ENCODE measurements around the gene MPG.
A peak's percentile ranks its signal among the peaks of the same experiment; 100 is the strongest.

MPG gene

DNA sequence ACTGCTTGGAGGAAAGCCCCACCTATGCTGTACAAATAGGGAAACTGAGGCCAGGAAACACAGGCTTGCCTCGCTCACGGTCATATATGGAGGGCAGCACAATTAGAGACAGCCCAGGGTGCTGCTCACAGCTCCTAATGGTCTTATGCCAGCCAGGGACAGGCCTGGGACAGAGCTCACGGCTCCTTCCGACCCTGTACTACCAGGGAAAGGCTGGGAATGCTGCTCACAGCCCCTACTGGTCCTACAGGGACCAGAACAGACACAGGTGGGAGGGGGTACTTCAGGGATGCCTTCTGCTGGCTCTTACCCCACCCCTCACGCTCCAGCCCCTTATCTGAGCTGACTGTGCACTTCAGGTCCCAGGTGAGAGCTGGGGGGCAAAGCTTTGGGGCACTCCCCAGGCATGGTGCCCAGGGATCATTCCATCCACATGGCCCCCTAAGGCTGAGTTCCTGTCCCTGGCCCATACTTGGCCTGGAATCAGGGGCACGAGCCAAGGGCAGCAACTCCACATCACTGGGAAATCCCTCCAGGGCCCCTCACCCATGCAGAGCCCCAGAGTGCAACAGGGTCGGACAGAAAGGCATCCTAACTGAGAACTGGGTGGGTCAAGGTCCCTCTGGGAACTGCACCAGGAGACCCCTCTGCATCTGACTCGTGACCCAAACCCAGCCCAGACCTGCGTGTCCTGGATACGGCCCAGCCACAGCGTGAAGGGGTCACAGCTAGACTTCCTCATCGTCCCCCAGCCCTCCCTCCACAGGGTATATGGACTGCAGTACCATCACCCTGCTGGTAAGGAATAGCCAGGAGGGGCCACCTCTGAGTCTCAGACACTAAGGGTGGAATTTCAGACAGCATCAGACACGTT lies 11.5 kb upstream of the MPG start:
- no peak for DNase-seq (ENCODE audit: low read depth in 3 of 3)

DNA sequence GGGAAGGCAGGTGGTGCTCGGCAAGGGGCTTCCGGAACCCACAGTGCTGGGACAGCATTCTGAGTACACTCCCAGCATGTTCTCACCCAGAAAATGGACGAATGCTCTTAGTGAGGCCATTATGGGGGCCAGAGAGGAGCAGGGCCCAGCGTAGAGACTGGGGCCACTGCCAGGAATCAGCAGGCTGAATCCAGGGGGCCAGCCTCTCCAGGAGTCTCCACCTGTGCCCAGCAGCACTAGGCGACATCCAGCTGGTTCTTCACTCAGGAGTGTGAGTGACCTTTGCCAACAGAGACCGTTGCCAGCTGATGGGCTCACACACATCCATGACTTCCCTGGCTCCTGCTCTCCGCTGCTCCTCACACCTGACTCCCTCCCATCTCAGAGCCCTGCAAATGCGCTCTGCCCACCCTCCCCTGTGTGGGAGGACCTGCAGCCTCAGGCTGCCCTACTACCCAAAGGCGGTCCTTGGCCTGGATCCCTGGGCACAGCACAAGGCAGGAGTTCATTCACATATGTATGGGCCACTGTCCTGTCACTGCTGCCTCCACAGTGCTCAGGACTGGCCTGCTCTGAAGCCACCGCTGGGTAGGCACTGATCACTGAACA lies 10.7 kb upstream of the MPG start:
- DNase-seq (ENCODE audit: low read depth in 3 of 3) = no peak

DNA sequence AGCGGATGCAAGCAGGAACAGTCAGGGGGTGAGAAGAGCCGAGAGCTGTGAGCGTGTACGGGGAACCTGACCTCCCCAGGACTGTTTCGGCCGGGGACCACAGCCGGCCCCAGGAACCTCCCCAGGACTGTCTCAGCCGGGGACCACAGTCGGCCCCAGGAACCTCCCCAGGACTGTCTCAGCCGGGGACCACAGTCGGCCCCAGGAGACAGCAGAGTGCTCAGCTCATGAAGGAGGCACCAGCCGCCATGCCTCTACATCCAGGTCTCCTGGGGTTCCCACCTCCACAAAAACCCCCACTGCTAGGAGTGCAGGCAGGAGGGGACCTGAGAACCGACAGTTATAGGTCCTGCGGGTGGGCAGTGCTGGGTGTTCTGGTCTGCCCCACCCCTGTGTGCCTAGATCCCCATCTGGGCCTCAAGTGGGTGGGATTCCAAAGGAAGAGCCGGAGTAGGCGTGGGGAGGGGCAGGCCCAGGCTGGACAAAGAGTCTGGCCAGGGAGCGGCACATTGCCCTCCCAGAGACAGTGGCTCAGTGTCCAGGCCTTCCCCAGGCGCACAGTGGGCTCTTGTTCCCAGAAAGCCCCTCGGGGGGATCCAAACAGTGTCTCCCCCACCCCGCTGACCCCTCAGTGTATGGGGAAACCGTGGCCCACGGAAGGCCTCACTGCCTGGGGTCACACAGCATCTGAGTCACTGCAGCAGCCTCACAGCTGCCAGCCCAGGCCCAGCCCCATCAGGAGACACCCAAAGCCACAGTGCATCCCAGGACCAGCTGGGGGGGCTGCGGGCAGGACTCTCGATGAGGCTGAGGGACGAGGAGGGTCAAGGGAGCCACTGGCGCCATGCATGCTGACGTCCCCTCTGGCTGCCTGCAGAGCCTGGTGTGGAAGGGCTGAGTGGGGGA lies 9.9 kb upstream of the MPG start:
- no peak for DNase-seq (ENCODE audit: low read depth in 3 of 3)

DNA sequence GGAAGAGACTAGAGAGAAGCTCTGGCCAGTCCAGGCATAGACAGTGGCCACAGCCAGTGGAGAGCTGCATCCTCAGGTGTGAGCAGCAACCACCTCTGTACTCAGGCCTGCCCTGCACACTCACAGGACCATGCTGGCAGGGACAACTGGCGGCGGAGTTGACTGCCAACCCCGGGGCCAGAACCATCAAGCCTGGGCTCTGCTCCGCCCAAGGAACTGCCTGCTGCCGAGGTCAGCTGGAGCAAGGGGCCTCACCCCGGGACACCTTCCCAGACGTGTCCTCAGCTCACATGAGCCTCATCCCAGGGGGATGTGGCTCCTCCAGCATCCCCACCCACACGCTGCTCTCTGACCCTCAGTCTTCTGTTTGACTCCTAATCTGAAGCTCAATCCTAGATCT lies 8.8 kb upstream of the MPG start:
- DNase-seq (ENCODE audit: low read depth in 3 of 3) = no peak

DNA sequence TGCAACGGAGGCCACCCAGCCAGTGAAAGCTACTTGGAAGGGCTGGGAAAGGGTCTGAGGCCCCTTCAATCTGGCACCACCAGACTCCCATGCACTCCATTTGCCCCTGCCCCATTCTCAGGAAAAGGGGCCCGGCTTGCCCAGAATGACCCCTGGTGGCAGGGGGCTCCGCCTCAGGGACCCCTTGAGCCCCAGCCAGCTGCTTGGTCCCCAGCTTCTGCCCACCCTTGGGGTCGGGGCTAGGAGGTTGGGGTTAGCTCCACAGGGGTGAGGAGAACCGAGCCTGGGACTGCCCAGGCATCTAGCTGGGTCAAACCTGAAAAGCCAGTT lies 6.8 kb upstream of the MPG start:
- DNase-seq (ENCODE audit: low read depth in 3 of 3) = no peak

DNA sequence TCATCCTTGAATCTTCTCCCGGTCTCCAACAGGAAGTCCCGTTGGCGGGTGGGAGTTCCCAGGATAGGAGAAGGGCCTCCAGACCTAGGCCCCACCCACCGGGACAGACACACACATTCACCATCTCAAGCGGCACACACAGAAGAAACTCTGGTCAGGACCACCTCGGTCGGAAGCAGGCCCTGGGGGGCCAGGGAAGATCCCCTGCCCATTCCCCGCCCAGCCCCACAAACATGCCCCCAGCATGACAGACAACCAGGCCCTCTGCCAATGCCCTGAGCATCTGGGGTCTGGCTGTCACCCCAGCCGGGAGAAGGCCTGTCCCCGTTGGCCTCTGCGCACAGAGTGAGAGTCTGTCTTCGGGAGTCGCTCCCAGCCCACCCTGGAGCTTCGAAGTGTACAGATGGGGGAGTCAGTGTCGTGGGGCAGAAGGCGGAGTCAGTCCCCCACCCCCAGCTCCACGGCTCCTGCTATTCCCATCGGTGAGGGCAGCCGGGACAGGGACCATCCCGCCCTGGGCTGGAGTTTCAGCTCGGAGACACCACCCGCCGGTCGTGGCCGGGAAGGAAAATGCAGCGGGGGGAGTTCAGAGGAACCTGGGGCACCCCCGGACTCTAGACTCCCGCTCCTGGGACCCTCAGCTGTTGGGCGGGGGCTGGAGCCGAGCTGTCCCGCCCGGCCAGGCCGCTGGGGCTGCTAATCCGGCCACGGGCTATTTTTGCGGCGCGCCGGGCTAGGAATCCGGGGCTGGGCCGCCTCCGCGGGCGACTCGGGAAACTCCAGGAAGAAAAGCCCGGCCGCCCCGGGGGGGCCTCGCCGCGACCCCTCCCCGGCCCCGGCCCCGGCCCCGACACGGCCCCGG lies 6.3 kb upstream of the MPG start:
- DNase-seq (ENCODE audit: low read depth in 3 of 3) = no peak

DNA sequence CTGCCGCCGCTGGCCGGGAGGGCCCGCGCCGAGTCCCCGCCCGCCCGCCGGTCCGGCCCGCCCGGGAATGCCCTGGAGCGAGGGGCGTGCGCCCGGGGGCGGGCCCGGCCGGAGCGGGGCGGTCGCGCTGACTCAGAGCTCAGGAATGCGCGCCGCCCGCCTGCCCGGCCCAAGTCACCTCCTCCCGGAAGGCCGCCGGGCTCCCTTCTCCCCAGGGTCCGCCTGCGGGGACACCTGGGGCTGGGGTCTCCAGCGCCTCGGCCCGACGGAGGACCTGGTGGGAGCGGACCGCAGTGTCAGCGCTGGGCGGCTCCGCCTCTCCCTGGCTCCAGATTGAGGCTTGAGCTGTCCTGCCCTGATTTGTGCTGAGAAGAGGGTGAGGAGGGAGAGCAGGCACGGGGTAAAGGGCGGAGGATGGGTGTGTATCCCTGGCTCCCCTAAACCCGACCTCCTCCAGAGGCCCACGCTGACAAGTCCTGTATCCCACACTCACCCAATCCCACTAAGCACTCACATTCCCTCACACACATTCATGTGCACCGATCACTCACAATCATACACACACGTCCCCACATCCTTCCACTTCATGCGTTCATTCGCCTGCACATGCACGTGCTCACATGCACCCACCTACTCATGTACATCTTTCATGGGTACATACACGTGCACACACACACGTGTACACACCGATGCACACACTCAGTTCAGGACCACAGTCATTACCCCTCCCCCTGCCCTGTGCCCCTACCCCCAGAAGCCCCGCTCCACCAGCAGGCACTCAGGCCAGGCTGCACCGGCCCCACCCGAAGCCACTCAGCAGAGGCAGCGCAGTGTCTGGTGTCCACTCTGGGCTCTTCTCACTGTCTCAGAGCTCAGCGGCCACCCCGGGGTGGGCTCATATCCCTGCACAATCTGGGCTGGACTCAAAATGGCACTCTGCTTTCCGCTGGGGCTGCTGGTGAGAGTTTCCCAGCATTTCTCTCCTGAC lies 5.2 kb upstream of the MPG start, which contains the start of gene RHBDF1:
Gene RHBDF1, minus strand, starts transcription at position 71 of the 988 bp plus-strand sequence. CDS start 7,616 bp downstream, outside the sequence.
- DNase-seq (ENCODE audit: low read depth in 3 of 3) = no peak

DNA sequence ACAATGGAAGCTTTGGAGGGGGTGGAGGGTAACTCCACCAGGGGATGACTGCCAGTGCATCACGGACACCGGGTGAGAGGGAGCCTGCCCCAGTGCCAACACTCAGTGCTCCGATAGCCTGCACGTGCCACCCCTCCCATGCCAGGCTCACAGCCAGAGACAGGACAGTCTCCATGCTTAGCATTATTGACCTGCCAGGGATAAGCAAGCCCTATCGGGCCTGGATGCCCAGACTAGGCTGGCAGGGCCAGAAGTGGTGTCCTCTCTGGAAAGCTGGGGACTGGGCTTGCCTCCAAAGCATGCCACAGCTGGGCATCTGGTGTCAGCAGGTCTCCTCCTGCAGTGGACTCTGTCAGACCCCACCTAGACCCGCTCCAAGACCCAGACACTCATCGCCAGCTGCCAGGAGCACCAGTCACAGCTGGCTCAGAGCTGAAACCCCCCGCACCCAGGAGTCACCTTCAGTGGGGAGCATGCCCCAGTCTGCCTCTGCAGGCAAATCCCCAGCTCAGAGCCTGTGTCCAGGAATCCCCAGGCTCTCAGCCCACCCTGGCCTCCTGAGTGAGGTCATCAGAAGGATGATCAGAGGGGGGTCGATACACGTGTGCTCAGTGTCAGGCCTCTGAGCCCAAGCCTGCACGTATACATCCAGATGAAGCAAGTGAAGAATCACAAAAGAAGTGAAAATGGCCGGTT lies 3.8 kb upstream of the MPG start:
- no peak for DNase-seq (ENCODE audit: low read depth in 3 of 3)

DNA sequence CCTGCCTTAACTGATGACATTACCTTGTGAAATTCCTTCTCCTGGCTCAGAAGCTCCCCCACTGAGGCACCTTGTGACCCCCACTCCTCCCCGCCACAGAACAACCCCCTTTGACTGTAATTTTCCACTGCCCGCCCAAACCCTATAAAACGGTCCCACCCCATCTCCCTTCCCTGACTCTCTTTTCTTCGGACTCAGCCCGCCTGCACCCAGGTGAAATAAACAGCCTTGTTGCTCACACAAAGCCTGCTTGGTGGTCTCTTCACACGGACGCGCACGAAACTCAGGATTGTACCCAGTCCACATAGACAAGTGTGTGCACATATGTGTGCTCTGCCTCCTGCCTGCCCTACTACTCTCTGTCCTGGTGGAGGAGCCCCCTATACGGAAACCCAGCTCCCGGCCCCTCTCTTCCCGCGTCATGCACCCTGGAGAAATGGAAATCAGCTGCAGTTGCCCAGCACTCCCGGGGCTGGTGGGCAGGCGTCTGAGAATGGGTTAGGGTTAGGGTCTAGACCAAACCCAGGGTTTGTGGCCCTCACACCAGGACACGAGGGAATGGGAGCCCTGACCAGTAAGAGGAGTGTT lies 3.2 kb upstream of the MPG start:
- no peak for DNase-seq (ENCODE audit: low read depth in 3 of 3)

DNA sequence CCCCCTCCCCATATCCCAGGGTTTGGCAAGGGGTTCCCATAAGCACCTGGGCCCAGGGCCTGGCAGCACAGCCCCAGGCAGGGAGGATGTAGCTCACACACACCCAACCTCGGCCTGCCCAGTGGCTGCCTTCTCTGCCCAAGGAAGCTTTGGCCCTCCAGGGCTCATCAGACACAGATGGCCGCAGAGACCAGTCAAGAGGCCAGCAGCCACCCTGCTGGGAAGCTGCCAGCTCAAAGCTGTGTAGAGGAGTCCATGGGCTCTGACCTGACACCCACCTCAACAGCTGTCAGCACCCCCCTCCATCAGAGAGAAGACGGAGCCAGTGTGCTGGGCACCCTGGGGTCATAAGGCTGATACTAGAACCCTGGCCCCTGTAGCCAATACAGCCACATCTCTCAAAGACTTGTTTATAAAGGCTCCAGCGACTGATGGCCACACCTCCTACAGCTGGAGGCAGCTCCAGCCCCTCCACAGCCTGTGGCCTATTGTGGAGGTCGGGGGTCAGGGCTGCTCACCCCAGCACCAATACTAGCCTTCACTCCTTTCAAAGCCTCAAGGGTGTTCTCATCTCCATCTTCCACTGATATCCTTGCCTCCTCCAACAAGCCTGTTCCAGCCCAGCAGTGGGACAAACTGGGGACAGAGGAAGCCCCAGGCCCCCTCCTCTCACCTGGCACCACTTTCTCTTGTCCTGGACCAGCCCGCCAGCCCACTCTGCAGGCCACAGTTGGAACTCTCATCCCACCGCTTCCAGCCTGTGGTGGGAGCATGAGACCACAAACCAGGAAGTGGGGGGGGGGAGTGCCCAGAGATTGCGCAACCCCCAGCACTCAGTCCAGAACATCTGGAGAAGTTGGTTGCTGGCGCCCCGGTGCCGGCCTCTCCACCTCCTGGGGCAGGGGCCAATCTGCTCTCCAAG lies 2.2 kb upstream of the MPG start:
- DNase-seq (ENCODE audit: low read depth in 3 of 3) = no peak

DNA sequence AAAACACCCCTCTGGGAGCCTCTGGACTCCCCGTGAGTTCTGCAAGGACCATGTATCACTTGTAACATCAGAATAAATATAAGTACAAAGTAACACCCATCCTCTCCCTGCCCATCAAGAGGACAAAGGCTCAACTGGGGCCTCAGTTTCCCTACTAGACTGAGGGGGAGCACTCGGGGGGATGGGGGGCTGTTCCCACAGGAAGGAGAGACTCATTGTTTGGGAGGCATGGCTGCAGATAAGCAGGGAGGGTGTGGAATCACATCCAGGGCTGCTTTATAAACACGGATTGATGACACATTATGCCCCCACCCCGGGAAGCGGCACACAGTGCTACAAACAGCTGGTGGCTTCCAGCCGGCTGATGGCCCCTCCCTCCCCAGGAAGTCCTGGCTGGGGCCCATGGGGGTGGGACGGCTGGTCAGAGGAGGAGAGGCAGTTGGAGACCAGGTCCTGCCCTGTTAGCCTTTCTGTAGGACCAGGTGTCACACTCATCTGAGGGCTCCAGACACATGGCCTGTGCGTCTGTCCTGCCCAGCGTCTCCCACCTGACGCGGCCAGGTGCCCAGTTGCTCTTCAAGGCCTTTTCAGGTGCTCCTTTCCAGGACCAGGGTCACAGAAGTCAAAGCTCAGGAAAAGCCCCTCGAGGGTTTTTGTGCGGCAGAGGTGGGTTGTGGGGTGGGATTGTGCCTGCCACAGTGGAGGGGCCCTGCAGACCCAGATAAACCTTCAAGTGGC lies 1.3 kb upstream of the MPG start:
- no peak for DNase-seq (ENCODE audit: low read depth in 3 of 3)

DNA sequence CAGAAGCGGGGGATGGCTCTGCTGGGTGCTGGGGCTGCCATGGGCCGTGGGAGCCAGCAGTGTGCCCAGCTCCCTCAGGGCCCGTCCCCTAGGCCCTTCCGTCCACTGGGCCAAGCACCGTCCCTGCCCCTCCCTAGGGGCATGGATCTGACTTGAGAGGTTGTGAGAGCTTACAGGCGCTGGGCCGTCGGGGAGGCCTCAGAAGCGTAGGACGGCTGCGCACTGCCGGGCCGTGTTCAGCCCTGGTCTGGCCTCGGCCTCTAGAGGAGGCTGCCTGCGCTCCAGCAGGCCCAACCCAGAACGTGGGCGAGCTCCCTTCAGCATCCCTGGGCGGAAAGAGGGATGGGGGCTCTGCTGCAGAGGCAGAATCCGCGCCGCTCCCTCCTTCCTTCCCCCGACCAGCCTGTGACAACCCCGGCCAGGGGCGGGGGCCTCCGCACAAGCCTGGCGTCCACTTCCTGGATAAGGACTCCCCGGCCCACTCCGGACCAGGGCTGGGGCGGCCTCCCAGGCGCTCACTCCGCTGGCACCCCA lies 685 bp upstream of the MPG start:
- DNase-seq (ENCODE audit: low read depth in 3 of 3) = peak in 1 of 3 experiments; percentile 22

DNA sequence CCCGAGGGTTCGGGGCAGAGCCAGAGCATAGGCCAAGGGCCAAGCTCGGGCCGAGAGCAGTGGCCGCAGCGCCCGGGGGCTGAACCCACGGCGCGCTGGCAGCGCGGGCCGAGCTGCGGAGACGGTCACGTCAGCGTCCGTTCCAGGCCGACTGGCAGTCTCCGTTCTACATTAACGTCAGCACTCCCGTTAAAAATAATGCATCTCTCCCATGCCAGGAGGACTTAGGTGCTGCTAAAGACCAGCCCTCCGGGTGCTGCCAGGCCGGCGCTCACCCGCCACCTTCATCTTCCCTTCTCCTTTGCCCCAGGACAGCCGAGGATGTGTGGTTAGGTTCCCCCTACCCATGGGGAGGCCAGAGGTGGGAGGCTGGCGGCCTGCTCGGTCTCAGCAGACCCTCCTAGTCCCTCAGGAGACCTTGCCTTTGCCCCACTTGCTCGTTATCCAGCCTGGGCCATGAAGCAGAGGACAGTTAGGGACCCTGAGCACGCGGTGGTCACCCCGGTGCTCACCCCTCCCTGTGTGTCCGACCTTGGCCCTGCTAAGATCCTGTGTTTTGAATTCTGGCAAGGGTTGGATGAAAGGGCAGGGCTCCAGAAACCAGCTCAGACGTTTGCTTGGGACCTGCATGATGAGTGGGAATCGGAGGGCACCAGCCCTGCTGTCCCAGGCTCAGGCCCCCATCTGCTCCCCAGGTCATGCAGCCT lies 572 bp downstream of the MPG start:
- peak in 1 of 3 experiments; percentile 26 for DNase-seq (ENCODE audit: low read depth in 3 of 3)

DNA sequence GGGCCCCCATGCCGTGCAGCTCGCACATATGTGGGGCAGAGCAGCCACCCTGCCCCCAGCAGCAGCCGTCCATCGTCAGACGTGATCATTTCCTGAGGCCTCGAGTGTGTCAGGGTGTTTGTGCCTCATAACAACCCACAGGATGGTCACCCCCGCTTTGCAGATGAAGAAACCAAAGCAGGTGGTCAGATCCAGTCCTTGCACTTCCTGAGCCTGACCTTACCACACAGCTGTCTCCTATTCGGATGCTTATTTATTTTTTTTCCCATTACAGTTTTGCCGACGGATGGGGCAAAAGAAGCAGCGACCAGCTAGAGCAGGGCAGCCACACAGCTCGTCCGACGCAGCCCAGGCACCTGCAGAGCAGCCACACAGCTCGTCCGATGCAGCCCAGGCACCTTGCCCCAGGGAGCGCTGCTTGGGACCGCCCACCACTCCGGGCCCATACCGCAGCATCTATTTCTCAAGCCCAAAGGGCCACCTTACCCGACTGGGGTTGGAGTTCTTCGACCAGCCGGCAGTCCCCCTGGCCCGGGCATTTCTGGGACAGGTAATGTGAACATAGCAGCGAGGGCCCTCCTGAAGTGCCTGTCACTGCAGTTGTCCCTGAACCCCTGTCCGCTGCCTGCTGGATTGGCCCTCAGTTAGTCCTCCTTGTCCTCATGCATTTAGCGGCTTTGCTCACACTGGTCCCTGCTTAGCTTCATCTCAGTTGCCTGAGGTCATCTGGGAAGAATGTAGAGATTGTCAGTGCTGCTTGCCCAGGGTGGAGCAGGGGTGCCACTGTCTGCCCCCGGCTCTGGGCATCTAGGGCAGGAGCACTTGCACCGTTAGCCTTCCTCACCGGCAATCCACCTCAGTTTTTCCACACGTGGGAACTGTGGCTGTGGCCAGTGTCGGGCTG lies 1.4 kb downstream of the MPG start:
- DNase-seq (ENCODE audit: low read depth in 3 of 3) = no peak

DNA sequence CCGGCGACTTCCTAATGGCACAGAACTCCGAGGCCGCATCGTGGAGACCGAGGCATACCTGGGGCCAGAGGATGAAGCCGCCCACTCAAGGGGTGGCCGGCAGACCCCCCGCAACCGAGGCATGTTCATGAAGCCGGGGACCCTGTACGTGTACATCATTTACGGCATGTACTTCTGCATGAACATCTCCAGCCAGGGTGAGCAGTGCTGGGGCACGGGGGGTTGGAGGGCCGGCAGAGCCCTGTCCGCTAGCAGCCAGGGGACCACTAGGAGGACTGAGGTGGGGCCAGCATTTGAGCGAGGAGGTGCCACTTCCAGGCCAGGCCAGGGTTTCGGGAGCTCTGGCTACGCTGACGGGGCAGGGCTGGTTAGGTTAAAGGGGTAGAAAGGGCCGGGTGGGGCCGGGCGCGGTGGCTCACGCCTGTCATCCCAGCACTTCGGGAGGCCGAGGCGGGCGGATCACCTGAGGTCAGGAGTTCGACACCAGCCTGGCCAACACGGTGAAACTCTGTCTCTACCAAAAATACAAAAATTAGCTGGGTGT lies 5.1 kb downstream of the MPG start:
- no peak for DNase-seq (ENCODE audit: low read depth in 3 of 3)

Measured in stimulated activated CD4-positive, alpha-beta T cell treated with anti-CD3 and anti-CD28 coated beads, TNF-alpha, amount 100 ng/mL, for 4 hours (primary cell).